ENCODE measurements around the gene CLIP2. TPM values are rescaled to one million over a fixed set of nuclear protein-coding genes. Genes with fewer than 3 reads are reported as not detected.
"Not testable (repeated sequence)": the region's sequence is repeated elsewhere in the genome, so short reads cannot be mapped to it uniquely, and the experiment has no call there.

The CLIP2 gene
- polyA plus RNA-seq, 3 donors: 1.1 to 5.2 (median 1.3) TPM

- Mint-ChIP-seq H3K4me3 (no peak overlapping the region), H3K4me1 (no peaks in the 10 kb centered on the region), H3K36me3 (no peaks in the 10 kb centered on the region), H3K27ac (peak overlapping the region in 1 of 7 donors; percentile 30), H3K27me3 (ENCODE audit: low read depth in 3 of 3) (peaks cover 0 to 8% (median 3%) of the 10 kb centered on the region in 3 donors), H3K9me3 (no peaks in the 10 kb centered on the region)
- no peak overlapping the region for H2AFZ ChIP-seq (ENCODE audit: insufficient read depth, low read depth, low read length, poor library complexity, severe bottlenecking)
- H3K36me3 ChIP-seq (replicated peaks in 1 of 2; ENCODE audit: control insufficient read depth in 1 of 2, insufficient read depth in 2 of 2, low read length in 2 of 2): no peaks in the 10 kb centered on the region
- DNase-seq: no peak
- intact Hi-C loops (cut with micrococcal nuclease): loop anchor here in 1 of 2 donors (10.0 kb wide), 2 partner anchors 263 to 633 kb away; no protein-coding TSS in a partner anchor
- no peak for TF ChIP-seq CTCF (IDR thresholded peaks at IDR 0.05)
- H4K20me1 ChIP-seq (ENCODE audit: insufficient read depth, low read length): no peaks in the 10 kb centered on the region
- H3K27me3 ChIP-seq (ENCODE audit: control insufficient read depth in 2 of 2, insufficient read depth in 2 of 2, low read length in 2 of 2): no peaks in the 10 kb centered on the region
- H3K79me2 ChIP-seq (ENCODE audit: insufficient read depth, low read length): no peaks in the 10 kb centered on the region
- no peak overlapping the region for H3K27ac ChIP-seq (ENCODE audit: low read depth in 1 of 2, low read length in 2 of 2)
- H3K9me3 ChIP-seq (replicated peaks in 1 of 2; ENCODE audit: control insufficient read depth in 1 of 2, insufficient read depth in 1 of 2, low read length in 2 of 2): no peaks in the 10 kb centered on the region
- H3K4me3 ChIP-seq (replicated peaks in 1 of 3; ENCODE audit: low read depth in 2 of 3, low read length in 3 of 3): no peak overlapping the region
- H3K9ac ChIP-seq (ENCODE audit: insufficient read depth, low read length, poor library complexity, severe bottlenecking): no peak overlapping the region
- H3K4me1 ChIP-seq (ENCODE audit: control insufficient read depth in 1 of 2, insufficient read depth in 2 of 2, low read length in 2 of 2): no peaks in the 10 kb centered on the region
- no CpG with 5 or more reads among the region's 4 CpGs for WGBS (ENCODE audit: insufficient coverage)
- no peak overlapping the region for H3K4me2 ChIP-seq (replicated peaks; ENCODE audit: extremely low read depth, low read length, poor library complexity, severe bottlenecking)
Observed at GRCh38 chr7:74412056-74412455, 122.8 kb downstream of the CLIP2 start.

GRCh38 chr7:74412603-74413002, 123.4 kb downstream of the CLIP2 start:
- Histone ChIP-seq H3K4me1 (ENCODE audit: control insufficient read depth in 1 of 2, insufficient read depth in 2 of 2, low read length in 2 of 2) (no peaks in the 10 kb centered on the region), H3K79me2 (ENCODE audit: insufficient read depth, low read length) (no peaks in the 10 kb centered on the region), H3K9ac (ENCODE audit: insufficient read depth, low read length, poor library complexity, severe bottlenecking) (no peak overlapping the region), H3K4me3 (replicated peaks in 1 of 3; ENCODE audit: low read depth in 2 of 3, low read length in 3 of 3) (no peak overlapping the region), H3K4me2 (replicated peaks; ENCODE audit: extremely low read depth, low read length, poor library complexity, severe bottlenecking) (no peak overlapping the region), H3K9me3 (replicated peaks in 1 of 2; ENCODE audit: control insufficient read depth in 1 of 2, insufficient read depth in 1 of 2, low read length in 2 of 2) (no peaks in the 10 kb centered on the region), H4K20me1 (ENCODE audit: insufficient read depth, low read length) (no peaks in the 10 kb centered on the region), H2AFZ (ENCODE audit: insufficient read depth, low read depth, low read length, poor library complexity, severe bottlenecking) (no peak overlapping the region), H3K27ac (ENCODE audit: low read depth in 1 of 2, low read length in 2 of 2) (no peak overlapping the region), H3K36me3 (replicated peaks in 1 of 2; ENCODE audit: control insufficient read depth in 1 of 2, insufficient read depth in 2 of 2, low read length in 2 of 2) (no peaks in the 10 kb centered on the region), H3K27me3 (ENCODE audit: control insufficient read depth in 2 of 2, insufficient read depth in 2 of 2, low read length in 2 of 2) (no peaks in the 10 kb centered on the region)
- Mint-ChIP-seq H3K4me3 (no peak overlapping the region), H3K9me3 (no peaks in the 10 kb centered on the region), H3K27me3 (ENCODE audit: low read depth in 3 of 3) (peaks cover 0 to 8% (median 3%) of the 10 kb centered on the region in 3 donors), H3K27ac (no peak overlapping the region), H3K4me1 (peaks cover 2% of the 10 kb centered on the region), H3K36me3 (no peaks in the 10 kb centered on the region)
- no peak for TF ChIP-seq CTCF (IDR thresholded peaks at IDR 0.05)
- intact Hi-C loops (cut with micrococcal nuclease): loop anchor here in 1 of 2 donors (10.0 kb wide), 2 partner anchors 262 to 632 kb away; no protein-coding TSS in a partner anchor
- no peak for DNase-seq
- WGBS (ENCODE audit: insufficient coverage): 100% methylated on average over 1 of the region's 3 CpGs

- intact Hi-C loops (cut with micrococcal nuclease): loop anchor here in 1 of 2 donors (10.0 kb wide), 2 partner anchors 260 to 630 kb away; no protein-coding TSS in a partner anchor
- not testable (repeated sequence) for H3K79me2 ChIP-seq (ENCODE audit: insufficient read depth, low read length); H3K4me2 ChIP-seq (replicated peaks; ENCODE audit: extremely low read depth, low read length, poor library complexity, severe bottlenecking); H3K9me3 Mint-ChIP-seq; H3K27me3 ChIP-seq (ENCODE audit: control insufficient read depth in 2 of 2, insufficient read depth in 2 of 2, low read length in 2 of 2); H3K4me3 Mint-ChIP-seq; H4K20me1 ChIP-seq (ENCODE audit: insufficient read depth, low read length); H3K4me1 Mint-ChIP-seq; H3K27ac ChIP-seq (ENCODE audit: low read depth in 1 of 2, low read length in 2 of 2); H3K4me3 ChIP-seq (replicated peaks in 1 of 3; ENCODE audit: low read depth in 2 of 3, low read length in 3 of 3); H3K4me1 ChIP-seq (ENCODE audit: control insufficient read depth in 1 of 2, insufficient read depth in 2 of 2, low read length in 2 of 2); H3K27me3 Mint-ChIP-seq (ENCODE audit: low read depth in 3 of 3); H3K9ac ChIP-seq (ENCODE audit: insufficient read depth, low read length, poor library complexity, severe bottlenecking); H3K9me3 ChIP-seq (replicated peaks in 1 of 2; ENCODE audit: control insufficient read depth in 1 of 2, insufficient read depth in 1 of 2, low read length in 2 of 2); H3K27ac Mint-ChIP-seq; DNase-seq; H2AFZ ChIP-seq (ENCODE audit: insufficient read depth, low read depth, low read length, poor library complexity, severe bottlenecking); H3K36me3 ChIP-seq (replicated peaks in 1 of 2; ENCODE audit: control insufficient read depth in 1 of 2, insufficient read depth in 2 of 2, low read length in 2 of 2); H3K36me3 Mint-ChIP-seq
- 96% methylated on average over 4 of the region's 7 CpGs for WGBS (ENCODE audit: insufficient coverage)
Observed at GRCh38 chr7:74414595-74415333, 125.6 kb downstream of the CLIP2 start.

All from CD14-positive monocyte (primary cell).